ENCODE results near the gene RTCA.
"Not testable (repeated sequence)": the region's sequence is repeated elsewhere in the genome, so short reads cannot be mapped to it uniquely, and the experiment has no call there.

Gene RTCA

GRCh38 chr1:100261686-100262085 lies 4.3 kb upstream of the RTCA start:
- Histone ChIP-seq H3K4me3 (ENCODE audit: low read length) (no peak overlapping the region), H3K9me3 (ENCODE audit: control insufficient read depth, low read length) (no peaks in the 10 kb centered on the region), H3K27me3 (replicated peaks; ENCODE audit: control insufficient read depth, insufficient read depth, low read length) (no peaks in the 10 kb centered on the region), H3K36me3 (ENCODE audit: control insufficient read depth, insufficient read depth, low read length, severe bottlenecking) (no peaks in the 10 kb centered on the region), H3K4me1 (ENCODE audit: control insufficient read depth, insufficient read depth, low read length) (peaks cover 7% of the 10 kb centered on the region), H3K9ac (ENCODE audit: low read length) (no peak overlapping the region)
- no peak for DNase-seq (ENCODE audit: low read depth)

- H3K27me3 ChIP-seq (replicated peaks; ENCODE audit: control insufficient read depth, insufficient read depth, low read length); H3K9ac ChIP-seq (ENCODE audit: low read length); H3K4me3 ChIP-seq (ENCODE audit: low read length); H3K9me3 ChIP-seq (ENCODE audit: control insufficient read depth, low read length); DNase-seq (ENCODE audit: low read depth): not testable (repeated sequence)
- Histone ChIP-seq H3K4me1 (ENCODE audit: control insufficient read depth, insufficient read depth, low read length) (peaks cover 20% of the 10 kb centered on the region), H3K36me3 (ENCODE audit: control insufficient read depth, insufficient read depth, low read length, severe bottlenecking) (peaks cover 15% of the 10 kb centered on the region)
Measured at GRCh38 chr1:100264081-100264480, 1.9 kb upstream of the RTCA start.

DNA sequence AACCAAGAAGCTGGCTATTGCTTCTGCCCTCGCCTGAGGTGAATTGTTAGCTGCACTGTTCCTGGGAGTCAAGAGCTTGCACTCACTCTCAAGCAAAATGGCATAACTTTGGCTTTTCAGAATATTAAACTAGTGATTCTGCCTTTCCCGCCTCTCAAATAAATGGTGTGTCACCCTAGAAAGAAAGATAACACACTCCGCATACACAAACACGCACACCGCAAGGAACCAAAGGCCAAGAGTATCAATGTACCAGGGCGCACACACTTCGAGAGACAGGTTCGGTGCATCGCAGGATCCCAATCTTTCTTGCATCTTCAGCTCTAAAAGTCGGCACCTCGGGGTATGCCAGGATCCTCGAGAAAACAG lies 470 bp upstream of the RTCA start:
- peak overlapping the region; percentile 100 for H3K9ac ChIP-seq (ENCODE audit: low read length)

DNA sequence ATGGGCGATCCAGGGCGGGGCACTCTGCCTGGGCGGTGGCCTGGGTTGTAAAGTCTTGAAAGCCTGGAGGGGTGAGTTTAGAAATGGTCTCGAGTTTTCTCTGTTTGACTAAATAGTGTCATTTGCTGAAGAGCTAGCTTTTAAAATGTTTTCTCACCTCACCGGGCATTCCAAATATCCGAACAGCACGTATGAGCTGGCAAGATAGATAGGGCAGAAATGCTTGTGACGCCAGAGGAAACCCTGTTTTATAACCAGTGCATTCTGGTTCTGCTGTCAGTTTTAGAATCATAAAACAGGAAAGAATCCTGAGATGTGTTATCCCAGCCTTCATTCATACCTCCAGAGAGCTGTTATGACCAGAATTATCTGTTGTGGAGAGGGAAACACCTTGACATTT lies 725 bp downstream of the RTCA start:
- H3K36me3 ChIP-seq (ENCODE audit: control insufficient read depth, insufficient read depth, low read length, severe bottlenecking): peaks cover 41% of the 10 kb centered on the region
- DNase-seq (ENCODE audit: low read depth): no peak

More for the DNA sequence above, 470 bp upstream of the RTCA start:
- no peaks in the 10 kb centered on the region for H3K27me3 ChIP-seq (replicated peaks; ENCODE audit: control insufficient read depth, insufficient read depth, low read length)
- H3K9me3 ChIP-seq (ENCODE audit: control insufficient read depth, low read length): no peaks in the 10 kb centered on the region
- peak; percentile 58 for DNase-seq (ENCODE audit: low read depth)
- peaks cover 20% of the 10 kb centered on the region for H3K4me1 ChIP-seq (ENCODE audit: control insufficient read depth, insufficient read depth, low read length)
- peak overlapping the region; percentile 88 for H3K4me3 ChIP-seq (ENCODE audit: low read length)
- H3K36me3 ChIP-seq (ENCODE audit: control insufficient read depth, insufficient read depth, low read length, severe bottlenecking): peaks cover 29% of the 10 kb centered on the region

DNA sequence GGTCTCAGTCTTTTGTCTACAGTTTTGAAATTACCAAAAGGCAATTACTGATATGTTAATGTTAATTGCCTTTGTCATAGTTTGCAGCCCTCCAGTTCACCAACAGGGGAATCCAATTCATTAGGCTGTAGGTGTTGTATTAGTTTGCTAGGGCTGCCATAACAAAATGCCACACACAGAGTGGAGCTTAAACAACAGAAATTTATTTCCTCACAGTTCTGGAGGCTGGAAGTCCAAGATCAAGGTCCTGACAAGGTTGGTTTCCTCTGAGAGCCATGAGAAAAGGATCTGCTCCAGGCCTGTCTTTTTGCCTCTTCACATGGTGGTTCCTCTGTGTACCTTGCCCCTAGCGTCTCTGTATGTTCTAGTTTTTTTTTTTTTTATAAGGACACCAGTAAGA lies 1.3 kb downstream of the RTCA start:
- Histone ChIP-seq H3K4me1 (ENCODE audit: control insufficient read depth, insufficient read depth, low read length) (peaks cover 20% of the 10 kb centered on the region), H3K9ac (ENCODE audit: low read length) (peak overlapping the region; percentile 100), H3K9me3 (ENCODE audit: control insufficient read depth, low read length) (no peaks in the 10 kb centered on the region), H3K36me3 (ENCODE audit: control insufficient read depth, insufficient read depth, low read length, severe bottlenecking) (peaks cover 46% of the 10 kb centered on the region), H3K4me3 (ENCODE audit: low read length) (peak overlapping the region; percentile 88), H3K27me3 (replicated peaks; ENCODE audit: control insufficient read depth, insufficient read depth, low read length) (no peaks in the 10 kb centered on the region)
- DNase-seq (ENCODE audit: low read depth): no peak

More for the DNA sequence above, 725 bp downstream of the RTCA start:
- H3K9ac ChIP-seq (ENCODE audit: low read length): peak overlapping the region; percentile 100
- H3K4me3 ChIP-seq (ENCODE audit: low read length): peak overlapping the region; percentile 88
- H3K27me3 ChIP-seq (replicated peaks; ENCODE audit: control insufficient read depth, insufficient read depth, low read length): no peaks in the 10 kb centered on the region
- H3K4me1 ChIP-seq (ENCODE audit: control insufficient read depth, insufficient read depth, low read length): peaks cover 20% of the 10 kb centered on the region
- H3K9me3 ChIP-seq (ENCODE audit: control insufficient read depth, low read length): no peaks in the 10 kb centered on the region

- no peak overlapping the region for H3K4me3 ChIP-seq (ENCODE audit: low read length)
- H3K9ac ChIP-seq (ENCODE audit: low read length): no peak overlapping the region
- no peak for DNase-seq (ENCODE audit: low read depth)
- peaks cover 55% of the 10 kb centered on the region for H3K36me3 ChIP-seq (ENCODE audit: control insufficient read depth, insufficient read depth, low read length, severe bottlenecking)
- H3K4me1 ChIP-seq (ENCODE audit: control insufficient read depth, insufficient read depth, low read length): peaks cover 20% of the 10 kb centered on the region
- H3K27me3 ChIP-seq (replicated peaks; ENCODE audit: control insufficient read depth, insufficient read depth, low read length): no peaks in the 10 kb centered on the region
- H3K9me3 ChIP-seq (ENCODE audit: control insufficient read depth, low read length): no peaks in the 10 kb centered on the region
Measured at GRCh38 chr1:100268202-100268601, 2.2 kb downstream of the RTCA start.

DNA sequence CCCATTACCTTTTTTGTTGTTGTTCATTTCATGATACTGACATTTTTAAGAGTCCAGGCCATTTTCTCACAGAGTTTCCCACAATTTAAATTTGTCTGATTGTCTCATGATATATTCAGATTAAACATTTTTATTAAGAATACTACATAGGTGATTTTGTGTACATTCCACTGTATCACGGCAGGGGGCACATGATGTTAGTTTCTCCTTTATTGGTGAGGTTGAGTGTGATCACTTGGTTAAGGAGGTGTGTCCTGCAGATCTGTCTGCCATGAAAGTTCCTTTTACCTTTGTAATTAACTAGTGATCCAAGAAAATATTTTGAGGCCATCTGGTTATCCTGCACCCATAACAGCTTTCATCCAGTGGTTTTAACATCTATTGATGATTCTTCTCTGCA lies 11.8 kb downstream of the RTCA start:
- no peak for DNase-seq (ENCODE audit: low read depth)
- Histone ChIP-seq H3K9me3 (ENCODE audit: control insufficient read depth, low read length) (no peaks in the 10 kb centered on the region), H3K27me3 (replicated peaks; ENCODE audit: control insufficient read depth, insufficient read depth, low read length) (no peaks in the 10 kb centered on the region), H3K4me3 (ENCODE audit: low read length) (no peak overlapping the region), H3K4me1 (ENCODE audit: control insufficient read depth, insufficient read depth, low read length) (peaks cover 5% of the 10 kb centered on the region), H3K9ac (ENCODE audit: low read length) (no peak overlapping the region), H3K36me3 (ENCODE audit: control insufficient read depth, insufficient read depth, low read length, severe bottlenecking) (peaks cover 94% of the 10 kb centered on the region)

DNA sequence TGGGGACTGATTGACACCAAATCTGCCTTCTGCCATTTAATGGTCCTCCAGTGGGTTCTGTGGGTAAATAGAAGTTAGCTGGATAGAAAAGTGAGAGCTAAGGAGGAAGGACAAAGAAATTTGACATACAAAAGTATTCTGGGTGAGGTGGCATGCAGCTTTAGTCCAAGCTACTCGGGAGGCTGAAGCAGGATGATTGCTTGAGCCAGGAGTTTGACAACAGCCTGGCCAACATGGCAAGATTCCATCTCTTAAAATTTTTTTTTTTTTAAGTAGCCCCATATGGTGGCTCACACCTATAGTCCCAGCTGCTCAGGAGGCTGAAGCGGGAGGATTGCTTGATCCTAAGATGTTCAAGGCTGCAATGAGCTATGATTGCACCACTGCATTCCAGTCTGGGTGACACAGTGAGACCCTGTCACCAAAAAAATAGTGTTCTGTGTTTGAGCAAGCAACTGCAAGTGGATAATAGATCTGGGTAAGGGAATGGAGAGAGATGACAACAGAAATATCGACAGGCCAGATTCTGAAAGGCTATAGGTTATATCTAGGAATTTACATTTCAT lies 13.4 kb downstream of the RTCA start:
- Histone ChIP-seq H3K9me3 (ENCODE audit: control insufficient read depth, low read length) (no peaks in the 10 kb centered on the region), H3K4me1 (ENCODE audit: control insufficient read depth, insufficient read depth, low read length) (peaks cover 5% of the 10 kb centered on the region), H3K9ac (ENCODE audit: low read length) (no peak overlapping the region), H3K4me3 (ENCODE audit: low read length) (no peak overlapping the region), H3K27me3 (replicated peaks; ENCODE audit: control insufficient read depth, insufficient read depth, low read length) (no peaks in the 10 kb centered on the region), H3K36me3 (ENCODE audit: control insufficient read depth, insufficient read depth, low read length, severe bottlenecking) (peaks cover 87% of the 10 kb centered on the region)
- no peak for DNase-seq (ENCODE audit: low read depth)

DNA sequence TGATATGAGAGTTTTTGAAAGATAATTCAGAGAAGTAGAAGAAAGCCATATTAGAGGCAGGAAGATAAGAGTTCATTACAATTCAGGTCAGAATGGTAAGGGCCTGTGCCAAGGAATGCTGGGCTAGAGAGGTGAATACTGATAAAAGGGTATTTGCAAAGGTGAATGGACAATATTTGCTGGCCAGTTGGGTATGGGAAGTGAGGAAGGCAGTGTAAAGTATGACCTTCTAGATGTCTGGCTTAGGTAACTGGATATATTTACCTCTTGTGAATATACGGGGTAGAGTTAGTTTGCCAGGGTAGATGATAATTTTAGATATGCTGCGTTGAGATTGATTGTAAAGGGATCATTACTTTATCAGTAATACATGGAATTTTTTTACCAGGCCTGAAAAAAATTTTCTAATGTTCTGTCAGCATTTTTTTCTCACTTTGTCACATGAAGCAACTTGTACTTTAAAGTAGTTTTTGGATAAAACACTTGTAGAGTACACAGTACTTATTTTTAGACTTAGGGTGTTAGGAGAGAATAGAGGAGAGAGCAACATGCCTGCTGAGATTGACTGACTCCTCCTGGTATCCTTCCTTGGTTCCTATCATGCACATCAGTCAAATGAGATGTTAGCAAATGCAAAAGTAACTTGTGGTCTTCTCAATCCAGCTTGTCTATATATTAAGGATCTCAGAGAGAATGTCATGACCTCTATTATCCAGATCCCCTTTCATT lies 14.1 kb downstream of the RTCA start:
- no peak for DNase-seq (ENCODE audit: low read depth)
- Histone ChIP-seq H3K9me3 (ENCODE audit: control insufficient read depth, low read length) (no peaks in the 10 kb centered on the region), H3K36me3 (ENCODE audit: control insufficient read depth, insufficient read depth, low read length, severe bottlenecking) (peaks cover 87% of the 10 kb centered on the region), H3K4me1 (ENCODE audit: control insufficient read depth, insufficient read depth, low read length) (peaks cover 5% of the 10 kb centered on the region), H3K4me3 (ENCODE audit: low read length) (no peak overlapping the region), H3K27me3 (replicated peaks; ENCODE audit: control insufficient read depth, insufficient read depth, low read length) (no peaks in the 10 kb centered on the region), H3K9ac (ENCODE audit: low read length) (no peak overlapping the region)

DNA sequence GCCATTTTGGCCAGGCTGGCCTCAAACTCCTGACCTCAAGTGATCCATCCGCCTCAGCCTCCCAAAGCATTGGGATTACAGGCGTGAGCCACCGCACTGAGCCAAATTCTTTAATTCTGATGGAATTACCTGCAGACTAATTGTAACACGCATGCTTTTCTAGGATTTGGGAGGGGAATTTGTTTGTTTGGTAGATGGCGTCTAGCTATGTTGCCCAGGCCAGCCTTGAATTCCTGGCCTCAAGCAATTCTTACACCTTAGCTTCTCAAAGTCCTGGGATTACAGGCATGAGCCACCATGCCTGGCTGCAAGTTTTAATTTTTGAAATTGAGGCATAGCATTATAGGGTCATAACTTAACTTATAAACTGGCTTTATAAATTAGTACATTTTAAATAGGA lies 18.6 kb downstream of the RTCA start:
- H3K4me1 ChIP-seq (ENCODE audit: control insufficient read depth, insufficient read depth, low read length): peaks cover 3% of the 10 kb centered on the region
- no peak for DNase-seq (ENCODE audit: low read depth)
- H3K27me3 ChIP-seq (replicated peaks; ENCODE audit: control insufficient read depth, insufficient read depth, low read length): no peaks in the 10 kb centered on the region
- no peak overlapping the region for H3K9ac ChIP-seq (ENCODE audit: low read length)
- H3K9me3 ChIP-seq (ENCODE audit: control insufficient read depth, low read length): no peaks in the 10 kb centered on the region
- peaks cover 92% of the 10 kb centered on the region for H3K36me3 ChIP-seq (ENCODE audit: control insufficient read depth, insufficient read depth, low read length, severe bottlenecking)
- no peak overlapping the region for H3K4me3 ChIP-seq (ENCODE audit: low read length)

DNA sequence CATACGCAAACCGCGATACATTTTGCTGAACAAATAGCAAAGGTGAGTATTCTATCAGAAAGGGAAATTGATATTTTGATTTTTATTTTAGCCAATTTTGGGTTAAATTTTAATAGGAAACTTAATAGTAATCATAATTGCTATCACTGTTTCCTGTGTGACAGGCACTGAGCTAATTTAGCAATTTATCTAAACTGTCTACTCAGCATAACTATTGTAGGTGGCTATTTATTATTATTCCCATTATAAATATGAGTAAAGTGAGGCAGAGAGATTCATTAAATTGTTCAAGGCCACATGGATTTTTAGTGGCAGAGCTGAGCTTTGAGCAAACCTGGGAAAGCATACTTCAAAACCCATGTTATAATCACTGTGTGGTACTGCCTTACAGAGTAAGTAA lies 21.1 kb downstream of the RTCA start:
- Histone ChIP-seq H3K4me3 (ENCODE audit: low read length) (no peak overlapping the region), H3K4me1 (ENCODE audit: control insufficient read depth, insufficient read depth, low read length) (no peaks in the 10 kb centered on the region), H3K9me3 (ENCODE audit: control insufficient read depth, low read length) (no peaks in the 10 kb centered on the region), H3K9ac (ENCODE audit: low read length) (no peak overlapping the region), H3K36me3 (ENCODE audit: control insufficient read depth, insufficient read depth, low read length, severe bottlenecking) (peaks cover 93% of the 10 kb centered on the region), H3K27me3 (replicated peaks; ENCODE audit: control insufficient read depth, insufficient read depth, low read length) (no peaks in the 10 kb centered on the region)
- DNase-seq (ENCODE audit: low read depth): no peak

DNA sequence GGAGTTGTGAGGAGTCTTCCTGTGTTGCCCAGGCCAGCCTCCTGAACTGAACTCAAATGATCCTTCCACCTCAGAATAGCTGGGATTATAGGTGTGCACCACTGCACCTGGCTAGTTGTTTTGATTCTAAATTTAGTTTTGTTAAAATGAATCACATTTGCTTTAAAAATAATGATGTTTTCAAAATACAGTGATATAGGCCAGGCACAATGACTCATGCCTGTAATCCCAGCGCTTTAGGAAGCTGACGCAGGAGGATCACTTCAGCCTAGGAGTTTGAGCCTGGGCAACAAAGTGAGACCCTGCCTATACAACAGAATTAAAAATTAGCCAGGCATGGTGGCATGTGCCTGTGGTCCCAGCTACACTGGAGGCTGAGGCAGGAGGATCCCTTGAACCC lies 24.3 kb downstream of the RTCA start:
- Histone ChIP-seq H3K9me3 (ENCODE audit: control insufficient read depth, low read length) (no peaks in the 10 kb centered on the region), H3K36me3 (ENCODE audit: control insufficient read depth, insufficient read depth, low read length, severe bottlenecking) (peaks cover 85% of the 10 kb centered on the region), H3K4me3 (ENCODE audit: low read length) (no peak overlapping the region), H3K9ac (ENCODE audit: low read length) (no peak overlapping the region), H3K4me1 (ENCODE audit: control insufficient read depth, insufficient read depth, low read length) (no peaks in the 10 kb centered on the region), H3K27me3 (replicated peaks; ENCODE audit: control insufficient read depth, insufficient read depth, low read length) (no peaks in the 10 kb centered on the region)
- peak; percentile 8 for DNase-seq (ENCODE audit: low read depth)

Data from adipocyte (in vitro differentiated cells).